Sigmoid colon (tissue), 7 donors: ENCODE results near the gene PTGER4. TPM values are rescaled to one million over a fixed set of nuclear protein-coding genes. Genes with fewer than 3 reads are reported as not detected.
"Not testable (repeated sequence)": the region's sequence is repeated elsewhere in the genome, so short reads cannot be mapped to it uniquely, and the experiment has no call there.

Experiments used
- DNase-seq: peaks from one replicate; pipeline ENCODE4 v3.0.0-alpha.2; 2019
- H3K27ac ChIP-seq, 4 donors: fragments of 200-600 bp; sonication (generic); one replicate each; pipeline ENCODE4 v1.5.1; 2016 to 2019; ENCODE audit warnings: mild to moderate bottlenecking in 1 of 4
- H3K27me3 ChIP-seq, 3 donors: fragments of 200-600 bp; sonication (generic); one replicate each; pipeline ENCODE4 v1.5.1; 2019; ENCODE audit warnings: mild to moderate bottlenecking in 1 of 3
- H3K36me3 ChIP-seq, 4 donors: fragments of 200-600 bp; sonication (generic); one replicate each; pipeline ENCODE4 v1.5.1; 2016 to 2019
- H3K4me1 ChIP-seq, 4 donors: fragments of 200-600 bp; sonication (generic); one replicate each; pipeline ENCODE4 v1.5.1; 2017 to 2019
- H3K4me3 ChIP-seq, 4 donors: fragments of 200-600 bp; sonication (generic); one replicate each; pipeline ENCODE4 v1.5.1; 2017 to 2019; ENCODE audit warnings: mild to moderate bottlenecking in 2 of 4, moderate library complexity in 1 of 4
- H3K9me3 ChIP-seq, 4 donors: fragments of 200-600 bp in 3 of 4; sonication (generic) in 3 of 4; one replicate each; pipeline versions ENCODE4 v1.5.1 to v1.6.1; 2013 to 2019
- CTCF ChIP-seq, 4 experiments: fragments of 450-650 bp in 3 of 4; fragments of 200-600 bp in 1 of 4; IDR thresholded peaks; one replicate each; pipeline ENCODE4 v1.5.1; 2016 to 2019; ENCODE audit warnings: antibody characterized with exemption in 4 of 4, mild to moderate bottlenecking in 3 of 4, moderate library complexity in 2 of 4
- EP300 ChIP-seq, 4 donors: sonication (generic); formaldehyde crosslinking; IDR thresholded peaks; one replicate each; pipeline ENCODE4 v1.6.1; 2017; ENCODE audit warnings: antibody characterized with exemption in 4 of 4
- POLR2A ChIP-seq, 2 donors: fragments of 450-650 bp; IDR thresholded peaks; one replicate each; pipeline ENCODE4 v1.6.1; 2016; ENCODE audit warnings: antibody characterized with exemption in 2 of 2, mild to moderate bottlenecking in 2 of 2, moderate library complexity in 2 of 2
- POLR2AphosphoS5 ChIP-seq, 4 donors: sonication (generic); formaldehyde crosslinking; IDR thresholded peaks; one replicate each; pipeline ENCODE4 v1.6.1; 2017; ENCODE audit warnings: antibody characterized with exemption in 4 of 4
- WGBS, 2 donors: extraction: QIAGEN DNeasy Blood & Tissue Kit; methylation state at CpG; one replicate each; pipeline ENCODE4 v1.1.7; 2013; 5-methylcytosine and 5-hydroxymethylcytosine counted together
- intact Hi-C: fragments of 100-400 bp; cut with DNase I; formaldehyde crosslinking; loops from one replicate; pipeline ENCODE4 v1.15.1; 2023
- polyA plus RNA-seq, 3 donors: library from polyadenylated mRNA; stranded (reverse); fragments of 200-250 nt; gene quantifications; one replicate each; pipeline ENCODE4 v1.2.3, GENCODE V29; 2013
- total RNA-seq, 4 donors: library from RNA; depleted of rRNA; stranded (reverse); fragments of >200 nt; gene quantifications; one replicate each; pipeline ENCODE4 v1.1.0, GENCODE V29; 2016
- donor health status: healthy with polysubstance abuse.
- donor health status: Bipolar disorder and iron deficiency.
- donor health status: healthy.

Gene PTGER4
- total and polyA plus RNA-seq, 7 donors: 9.0 to 77.7 (median 44.3) TPM

GRCh38 chr5:40694433-40694832 is 14.7 kb downstream of the PTGER4 start:
- no peak overlapping the region for H3K27ac ChIP-seq
- peaks cover 0 to 41% (median 10%) of the 10 kb centered on the region in 4 donors for H3K36me3 ChIP-seq
- no peak for TF ChIP-seq POLR2AphosphoS5 (IDR thresholded peaks at IDR 0.05)
- no peak for TF ChIP-seq CTCF (IDR thresholded peaks at IDR 0.05)
- H3K27me3 ChIP-seq: no peaks in the 10 kb centered on the region
- intact Hi-C loops: no loop called here
- peaks cover 0 to 16% (median 9%) of the 10 kb centered on the region in 4 donors for H3K4me1 ChIP-seq
- DNase-seq: no peak
- no peaks in the 10 kb centered on the region for H3K9me3 ChIP-seq
- no peak overlapping the region for H3K4me3 ChIP-seq

- no peaks in the 10 kb centered on the region for H3K27me3 ChIP-seq
- no peak overlapping the region for H3K27ac ChIP-seq
- TF ChIP-seq CTCF (IDR thresholded peaks at IDR 0.05): no peak
- TF ChIP-seq POLR2A (IDR thresholded peaks at IDR 0.05): no peak
- no peak for TF ChIP-seq POLR2AphosphoS5 (IDR thresholded peaks at IDR 0.05)
- TF ChIP-seq EP300 (IDR thresholded peaks at IDR 0.05): no peak
- intact Hi-C loops: no loop called here
- WGBS, 2 donors: 90 to 92% methylated on average over 5 of the region's 5 CpGs
- H3K36me3 ChIP-seq: peaks cover 0 to under 1% (median 0%) of the 10 kb centered on the region in 4 donors
- H3K4me3 ChIP-seq: no peak overlapping the region
- H3K4me1 ChIP-seq: no peaks in the 10 kb centered on the region
- DNase-seq: no peak
- peaks cover 0 to 4% (median 0%) of the 10 kb centered on the region in 4 donors for H3K9me3 ChIP-seq
These were observed 20.5 kb downstream of the PTGER4 start for GRCh38 chr5:40700116-40700782.

GRCh38 chr5:40702027-40702426 is 22.3 kb downstream of the PTGER4 start:
- H3K9me3 ChIP-seq, DNase-seq, H3K4me3 ChIP-seq, H3K27ac ChIP-seq, H3K4me1 ChIP-seq, H3K27me3 ChIP-seq, intact Hi-C loops, H3K36me3 ChIP-seq: not testable (repeated sequence)

- H3K27me3 ChIP-seq, intact Hi-C loops, H3K4me1 ChIP-seq, H3K9me3 ChIP-seq, DNase-seq, H3K27ac ChIP-seq, H3K4me3 ChIP-seq, H3K36me3 ChIP-seq: not testable (repeated sequence)
- 84 to 94% methylated on average over 1 of the region's 1 CpG for WGBS, 2 donors
These were observed 25.8 kb downstream of the PTGER4 start for GRCh38 chr5:40705484-40705883.

- H3K9me3 ChIP-seq, H3K36me3 ChIP-seq, intact Hi-C loops, H3K27ac ChIP-seq, H3K4me1 ChIP-seq, H3K4me3 ChIP-seq, DNase-seq, H3K27me3 ChIP-seq: not testable (repeated sequence)
These were observed 30.9 kb downstream of the PTGER4 start for GRCh38 chr5:40710575-40710974.

- Histone ChIP-seq H3K9me3 (no peaks in the 10 kb centered on the region), H3K36me3 (peaks cover 0 to 12% (median 0%) of the 10 kb centered on the region in 4 donors), H3K4me3 (no peak overlapping the region), H3K27me3 (no peaks in the 10 kb centered on the region), H3K27ac (no peak overlapping the region), H3K4me1 (peaks cover 0 to 7% (median 2%) of the 10 kb centered on the region in 4 donors)
- DNase-seq: no peak
- no peak for TF ChIP-seq CTCF (IDR thresholded peaks at IDR 0.05)
- TF ChIP-seq POLR2AphosphoS5 (IDR thresholded peaks at IDR 0.05): no peak
- intact Hi-C loops: no loop called here
These were observed 34.3 kb downstream of the PTGER4 start for GRCh38 chr5:40714001-40714400.
